ENCODE data around the gene PCSK2. TPM values are rescaled to one million over a fixed set of nuclear protein-coding genes. Genes with fewer than 3 reads are reported as not detected.

The PCSK2 gene
- total RNA-seq, 1 donor from 2014 or later, result not detected

DNA sequence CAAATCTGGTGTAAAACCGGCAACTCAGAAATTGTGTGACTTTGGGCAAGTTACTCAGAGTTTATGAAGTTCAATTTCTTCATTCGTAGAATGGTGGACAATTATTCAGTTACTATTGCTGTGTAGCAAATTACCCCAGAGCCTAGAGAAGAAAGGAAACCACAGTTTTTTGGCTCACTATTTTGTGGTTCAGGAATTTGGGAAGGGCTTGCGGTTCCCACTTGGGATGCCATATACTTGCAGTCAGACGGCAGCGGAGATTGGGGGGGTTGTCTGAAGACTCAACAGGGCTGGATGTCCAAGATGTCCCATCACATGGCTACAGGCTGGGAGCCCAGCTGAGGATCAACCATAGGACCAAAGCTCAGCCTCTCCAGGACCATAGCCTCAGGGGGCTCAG is 108.1 kb downstream of the PCSK2 start:
- intact Hi-C loops (cut with micrococcal nuclease), result no loop called here

DNA sequence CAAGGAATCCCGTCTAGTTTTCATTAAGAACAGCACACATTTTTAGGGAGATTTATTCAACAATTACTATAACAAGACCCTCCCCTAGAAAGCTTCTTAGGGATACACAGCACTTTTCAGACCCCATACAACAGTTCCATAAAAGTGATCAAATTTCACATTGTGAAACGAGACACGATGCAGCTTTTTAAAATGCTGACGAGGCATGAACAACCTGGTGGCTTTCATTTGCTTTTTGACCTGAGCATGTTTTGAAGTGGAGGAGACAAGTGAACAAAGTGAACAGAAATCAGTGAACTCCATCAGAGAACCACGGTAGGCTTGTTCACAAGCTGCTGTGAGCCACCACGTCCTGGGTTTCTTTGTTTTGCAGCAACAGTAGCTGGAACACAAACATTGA is 112.2 kb downstream of the PCSK2 start:
- intact Hi-C loops (cut with micrococcal nuclease), result no loop called here

DNA sequence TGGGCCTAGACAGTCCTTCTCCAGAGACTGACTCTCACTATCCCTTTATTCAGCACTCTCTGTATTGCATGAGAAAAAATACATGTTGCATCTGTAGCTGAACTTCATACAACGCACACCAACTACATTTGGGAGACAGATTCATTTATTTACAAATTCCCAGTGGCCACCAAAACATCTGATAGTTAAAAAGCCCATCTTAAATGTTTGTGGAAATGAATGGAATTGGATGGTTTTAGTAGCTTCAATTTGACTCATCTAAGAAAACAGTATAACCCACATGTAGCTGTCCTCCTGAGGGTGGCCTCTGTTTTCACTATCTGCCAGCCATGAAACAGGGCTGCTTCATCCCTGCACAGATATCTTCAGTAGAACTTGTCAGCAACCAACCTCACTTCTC is 116.3 kb downstream of the PCSK2 start:
- intact Hi-C loops (cut with micrococcal nuclease), result no loop called here

DNA sequence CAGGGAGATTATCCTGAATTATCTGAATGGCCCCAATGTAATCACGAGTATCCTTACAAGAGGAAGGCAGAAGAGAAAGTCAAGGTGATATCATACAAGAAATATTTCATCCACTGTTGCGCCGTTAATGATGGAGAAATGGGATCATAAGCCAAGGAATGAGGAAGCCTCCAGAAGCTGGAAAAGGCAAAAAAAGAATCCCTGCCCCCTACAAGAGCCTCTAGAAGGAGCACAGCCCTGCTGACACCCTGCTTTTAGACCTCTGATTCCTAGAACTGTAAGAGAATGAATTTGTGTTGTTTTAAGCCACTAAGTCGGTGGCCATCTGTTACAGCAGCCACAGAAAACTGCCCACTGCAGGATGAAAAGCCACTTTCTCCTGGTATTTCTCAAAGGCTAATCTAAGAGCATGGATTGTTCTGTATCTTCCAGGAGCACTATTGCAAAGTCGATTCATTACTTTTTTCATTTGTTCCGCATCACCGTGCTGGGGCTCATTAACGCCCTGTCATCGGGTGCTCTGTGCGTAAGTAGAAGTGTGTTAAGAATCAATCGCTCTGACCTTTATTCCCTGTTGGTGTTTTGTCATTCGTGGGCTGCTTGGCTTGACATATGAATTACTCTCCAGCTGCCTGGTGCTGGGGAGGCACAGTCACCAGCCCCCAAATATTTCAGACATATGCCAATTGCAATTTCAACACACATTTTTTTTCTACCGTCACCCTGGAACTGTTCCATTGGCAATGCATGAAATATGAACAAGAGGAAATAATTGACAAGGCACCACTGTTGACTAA is 117.0 kb downstream of the PCSK2 start:
- intact Hi-C loops (cut with micrococcal nuclease), result no loop called here

DNA sequence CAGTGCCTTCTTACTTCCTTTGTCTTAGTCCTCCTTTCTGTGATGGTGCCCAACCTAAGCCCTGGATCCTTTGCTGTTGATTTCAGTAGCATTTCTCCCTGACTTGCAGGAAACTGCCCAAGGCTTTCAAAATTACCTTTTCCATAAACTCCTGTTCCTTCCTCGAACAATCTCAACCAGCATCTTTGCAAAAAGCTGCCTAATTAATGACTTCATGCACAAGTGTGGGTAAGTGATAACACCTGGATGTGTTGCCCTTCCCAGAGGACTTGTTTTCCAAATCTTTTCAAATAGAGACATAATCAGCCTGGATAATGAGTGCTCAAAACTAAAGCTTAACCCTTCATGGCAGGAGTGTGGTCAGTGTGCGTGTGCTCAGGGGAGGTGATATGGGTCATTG is 118.0 kb downstream of the PCSK2 start:
- intact Hi-C loops (cut with micrococcal nuclease), result no loop called here

DNA sequence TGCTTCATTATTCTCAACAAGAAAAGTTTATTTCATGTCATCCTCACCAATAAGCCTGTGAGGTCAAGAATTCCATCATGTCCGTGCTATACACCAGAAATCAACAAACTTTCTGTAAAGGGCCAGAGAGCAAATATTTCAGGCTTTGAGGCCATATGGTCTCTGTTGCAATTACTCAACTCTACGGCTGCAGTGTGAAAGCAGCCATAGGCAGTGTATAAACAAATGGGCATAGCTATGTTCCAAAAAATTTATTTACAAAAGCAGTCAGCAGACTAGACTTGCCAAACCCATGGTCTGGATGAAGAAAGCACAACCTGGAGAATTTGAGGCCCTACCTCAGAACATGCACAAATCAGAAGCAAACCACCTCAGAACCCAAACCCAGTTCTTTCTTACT is 118.5 kb downstream of the PCSK2 start:
- intact Hi-C loops (cut with micrococcal nuclease), result no loop called here

DNA sequence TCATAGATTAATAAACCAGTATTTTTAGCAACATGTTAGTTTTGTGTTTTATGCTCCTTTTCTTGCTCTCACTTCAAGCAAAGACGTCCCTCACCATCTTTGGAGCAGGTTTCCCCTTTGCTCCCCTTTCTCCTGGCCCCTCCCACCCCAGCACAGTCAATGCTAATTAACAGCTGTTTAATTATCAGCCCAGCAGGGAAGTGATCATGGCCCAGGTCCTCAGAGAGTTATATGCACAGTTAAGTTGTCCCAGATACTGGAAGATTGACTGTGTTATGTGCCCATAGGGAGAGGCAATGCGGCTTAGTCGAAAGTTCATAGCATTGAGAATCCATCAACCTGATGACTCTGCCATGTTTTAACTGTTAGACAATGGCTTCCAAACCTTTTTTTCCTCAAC is 123.5 kb downstream of the PCSK2 start:
- intact Hi-C loops (cut with micrococcal nuclease), result no loop called here

DNA sequence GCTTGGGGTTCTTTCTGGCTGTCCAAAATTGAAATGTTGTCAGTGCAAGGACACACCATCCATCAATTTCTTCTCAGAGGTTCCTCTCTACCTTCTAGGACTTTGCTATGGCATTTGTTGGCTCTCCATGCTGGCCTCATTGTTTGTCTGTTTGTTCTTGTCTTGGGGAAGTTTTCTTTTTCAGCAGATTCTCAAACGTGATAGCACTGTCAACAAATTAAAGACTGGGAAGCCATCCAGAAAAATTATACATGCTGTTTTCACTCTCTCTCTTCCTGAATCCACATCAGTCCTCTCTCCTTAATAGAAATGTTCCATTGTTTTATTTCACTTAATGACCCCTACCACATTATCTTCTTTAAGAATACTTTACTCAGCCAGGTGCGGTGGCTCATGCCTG is 130.4 kb downstream of the PCSK2 start:
- intact Hi-C loops (cut with micrococcal nuclease), result no loop called here

DNA sequence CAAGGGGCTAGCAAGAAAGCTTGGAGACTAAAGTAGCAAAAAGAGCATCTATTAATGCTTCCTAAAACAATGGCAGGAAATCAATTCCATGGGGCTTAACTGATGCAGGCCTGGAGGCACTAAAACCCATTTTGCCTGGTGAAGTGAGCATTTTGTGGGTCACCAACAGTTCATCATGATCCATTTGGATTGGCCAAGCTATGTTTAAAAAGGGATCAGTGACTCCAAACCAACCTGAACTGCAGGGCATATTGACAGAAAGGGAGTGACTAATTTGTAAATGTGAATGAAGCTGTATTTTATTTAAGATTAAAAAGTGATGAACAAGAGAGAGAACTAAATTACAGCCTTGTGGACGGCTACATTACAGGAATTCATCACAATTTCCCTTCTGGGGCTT is 132.0 kb downstream of the PCSK2 start:
- intact Hi-C loops (cut with micrococcal nuclease), result no loop called here

DNA sequence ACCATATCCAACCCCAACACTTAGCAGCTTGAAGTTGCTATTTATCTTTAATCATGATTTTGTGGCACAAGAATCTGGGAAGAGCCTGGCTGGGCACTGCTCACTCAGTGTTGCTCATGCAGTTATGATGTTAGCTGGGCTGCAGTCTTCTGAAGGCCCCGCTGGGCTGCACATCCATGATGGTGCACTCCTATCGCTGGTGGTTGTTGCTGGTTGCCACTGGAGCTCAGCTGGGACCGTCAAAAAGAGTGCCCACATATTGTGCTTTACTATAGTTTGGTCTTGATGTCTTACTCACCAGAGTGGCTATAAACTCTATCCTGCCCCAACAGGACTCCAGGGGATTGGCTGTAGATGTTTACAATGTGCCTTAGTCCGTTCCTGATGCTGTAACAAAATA is 137.8 kb downstream of the PCSK2 start:
- intact Hi-C loops (cut with micrococcal nuclease), result no loop called here

DNA sequence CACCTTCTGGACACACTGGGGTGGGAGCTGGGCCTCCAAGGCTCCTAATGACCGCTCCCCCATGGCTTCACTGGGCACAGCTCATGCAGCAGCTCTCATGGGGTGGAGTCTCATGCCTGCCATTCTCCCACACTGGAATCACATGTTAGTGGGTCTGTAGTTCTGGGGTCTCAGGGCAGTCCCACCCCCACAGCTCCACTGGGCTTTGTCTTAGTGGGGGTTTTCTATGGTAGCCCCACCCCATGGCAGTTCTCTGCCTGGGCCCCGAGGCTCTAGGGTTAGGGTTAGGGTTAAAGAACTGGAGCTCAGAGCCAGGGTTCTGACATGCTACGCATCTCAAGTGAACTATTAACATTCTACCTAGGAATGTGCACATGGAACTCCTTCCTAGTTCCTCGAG is 139.0 kb downstream of the PCSK2 start:
- intact Hi-C loops (cut with micrococcal nuclease), result no loop called here

DNA sequence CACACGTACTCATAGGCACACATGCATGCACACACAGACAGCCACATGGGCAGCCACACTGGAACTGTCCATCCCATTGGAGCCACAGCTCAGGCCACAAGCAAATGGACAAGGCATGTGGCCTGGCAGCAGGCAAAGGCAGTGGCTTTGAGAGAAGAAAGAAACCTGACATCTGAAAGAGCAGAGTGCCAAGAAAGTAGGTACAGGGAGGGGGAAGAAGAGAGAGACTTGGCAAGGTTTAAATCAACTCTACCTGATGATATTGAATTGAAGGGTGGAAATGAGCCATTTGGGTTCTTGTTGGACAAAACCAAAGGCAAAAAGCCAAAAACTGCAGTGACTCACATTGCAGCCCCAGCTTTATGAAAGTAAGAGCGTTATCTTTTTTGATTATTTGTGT is 142.7 kb downstream of the PCSK2 start:
- intact Hi-C loops (cut with micrococcal nuclease), result no loop called here

DNA sequence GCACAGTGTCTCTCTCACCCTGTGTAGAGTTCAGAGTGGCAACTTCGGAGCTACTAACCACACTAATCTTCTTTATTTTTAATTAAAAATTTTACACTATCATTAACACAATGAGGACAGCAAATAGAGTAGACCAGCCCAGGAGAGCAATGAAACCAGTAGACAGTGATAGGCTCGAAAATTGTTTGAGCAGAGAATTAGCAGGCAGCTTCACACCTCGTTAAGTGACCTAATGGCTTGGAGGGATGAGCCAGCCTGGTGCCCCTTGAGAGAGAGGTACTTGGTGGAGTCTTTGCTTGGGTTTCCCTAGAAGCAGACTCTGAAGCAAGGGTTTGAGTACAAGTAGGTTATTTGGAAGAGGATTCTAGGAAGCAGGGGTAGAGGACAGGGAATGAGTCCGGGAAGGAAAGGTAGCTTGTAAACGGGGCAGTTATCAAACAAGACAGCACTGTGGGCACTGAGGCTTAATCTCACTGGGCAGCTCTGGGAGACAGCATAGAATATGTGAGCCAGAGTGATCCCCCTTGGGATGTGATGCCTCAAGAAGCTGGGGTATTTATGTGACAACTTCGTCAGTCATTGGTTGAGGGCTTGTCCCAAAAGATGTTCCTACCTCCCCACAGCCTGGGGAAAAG is 146.1 kb downstream of the PCSK2 start:
- intact Hi-C loops (cut with micrococcal nuclease), result no loop called here

DNA sequence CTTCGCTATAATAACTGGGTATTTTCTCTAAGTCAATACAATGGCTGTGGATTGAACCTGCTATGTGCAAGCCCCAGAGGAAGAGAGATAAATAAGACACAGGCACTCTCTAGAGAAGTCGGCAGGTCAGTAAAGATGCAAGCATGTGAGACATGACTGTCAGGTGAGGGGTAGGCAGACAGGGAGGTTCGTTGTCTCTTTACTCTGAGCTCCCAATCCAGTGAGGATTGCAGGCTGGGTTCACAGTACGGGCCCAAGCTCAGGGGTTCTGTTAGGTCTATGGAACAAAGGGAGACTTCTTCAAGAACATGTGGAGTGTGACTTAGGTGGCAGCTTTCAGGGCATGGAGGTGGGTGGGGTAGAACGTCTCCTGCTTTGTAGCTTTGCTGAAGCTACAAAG is 147.2 kb downstream of the PCSK2 start:
- intact Hi-C loops (cut with micrococcal nuclease), result no loop called here

DNA sequence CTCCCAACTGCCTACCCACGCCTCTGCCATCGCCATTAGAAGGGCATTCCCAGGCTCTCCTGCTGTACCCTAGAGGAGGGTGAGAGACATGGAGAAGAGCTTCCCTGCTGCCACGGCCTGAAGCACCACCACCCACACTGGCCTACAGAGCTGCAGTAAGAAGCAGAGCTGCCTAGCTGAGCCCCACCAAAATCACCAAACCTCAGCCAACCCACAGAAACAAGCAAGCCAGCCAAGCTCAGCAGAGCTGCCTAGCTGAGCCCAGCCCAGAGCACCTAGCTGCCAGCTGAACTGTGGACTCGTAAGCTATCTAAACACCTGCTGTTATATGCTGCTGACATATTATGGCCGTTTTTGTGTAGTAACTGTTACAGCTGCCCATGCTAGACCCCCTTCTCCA is 149.2 kb downstream of the PCSK2 start:
- intact Hi-C loops (cut with micrococcal nuclease), result no loop called here

DNA sequence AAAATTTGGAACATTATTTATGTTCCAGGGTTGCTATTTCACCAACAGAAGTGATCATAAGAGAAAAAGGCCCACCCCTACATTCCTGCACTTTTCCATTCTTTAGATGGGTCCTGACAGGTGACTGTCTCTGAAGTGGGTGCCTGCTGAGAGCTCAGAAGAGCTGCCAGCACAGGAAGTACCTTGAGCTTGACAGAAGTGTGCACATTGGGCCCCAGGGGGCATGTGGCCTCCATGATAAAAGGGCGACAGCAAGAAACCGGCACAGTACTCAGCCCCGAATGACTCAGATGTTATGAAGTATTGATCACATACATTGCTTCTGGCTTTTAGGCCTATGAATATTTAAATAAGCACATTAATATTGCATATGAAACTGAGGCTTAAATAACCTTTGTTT is 150.4 kb downstream of the PCSK2 start:
- intact Hi-C loops (cut with micrococcal nuclease), result no loop called here

DNA sequence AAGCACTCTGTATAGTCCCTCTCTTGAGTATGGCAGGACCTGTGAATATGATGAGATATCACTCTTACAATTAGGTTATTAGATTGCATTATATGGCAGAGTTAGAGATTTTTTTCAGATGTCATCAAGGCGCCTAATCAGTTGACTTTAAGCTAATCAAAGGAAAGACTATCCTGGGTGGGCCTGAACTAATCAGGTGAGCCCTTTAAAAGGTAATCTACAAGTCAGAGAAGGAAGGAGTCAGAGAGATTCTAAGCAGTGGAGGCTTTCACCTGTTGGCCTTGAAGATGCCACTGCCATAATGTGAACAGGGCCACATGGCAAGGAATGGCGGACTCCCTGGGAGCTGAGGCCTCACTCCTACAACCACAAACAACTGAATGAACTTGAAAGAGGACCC is 152.8 kb downstream of the PCSK2 start:
- intact Hi-C loops (cut with micrococcal nuclease), result no loop called here

DNA sequence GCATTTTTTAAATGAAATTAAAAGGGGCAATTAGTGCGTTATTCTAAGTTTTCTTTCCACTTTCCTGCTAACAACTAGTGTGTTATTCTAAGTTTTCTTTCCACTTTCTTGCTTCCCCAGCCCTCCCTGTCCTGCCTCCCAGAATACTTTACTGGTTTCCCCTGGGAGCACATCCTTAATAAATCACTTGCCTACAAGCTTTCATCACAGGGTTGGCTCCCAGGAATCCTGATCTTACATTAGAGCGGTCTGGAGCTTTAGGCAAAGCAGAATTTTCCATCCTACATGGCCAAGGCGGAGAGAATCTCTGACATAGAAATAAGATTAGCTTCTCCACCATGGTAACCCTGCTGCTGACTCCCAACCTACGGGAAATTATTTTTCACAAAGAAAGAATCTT is 154.0 kb downstream of the PCSK2 start:
- intact Hi-C loops (cut with micrococcal nuclease), result no loop called here

DNA sequence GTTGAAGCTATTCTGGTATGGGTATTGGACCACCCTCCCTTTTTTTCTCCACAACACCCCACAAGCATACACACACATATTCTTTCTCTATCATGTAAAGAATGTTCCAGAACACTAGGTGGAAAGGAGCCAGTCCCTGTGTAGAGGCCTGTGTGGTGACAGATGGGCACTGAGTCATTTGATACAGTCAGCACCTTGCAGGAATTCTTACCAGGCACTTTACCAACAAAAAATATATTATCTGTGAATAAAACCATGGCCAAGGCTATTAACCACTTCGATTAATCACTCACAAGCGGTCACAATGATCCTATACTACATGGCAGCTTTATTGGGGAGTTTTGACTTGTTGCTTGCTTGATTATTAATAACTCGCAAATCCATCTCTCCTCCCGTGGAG is 154.9 kb downstream of the PCSK2 start:
- intact Hi-C loops (cut with micrococcal nuclease), result no loop called here

DNA sequence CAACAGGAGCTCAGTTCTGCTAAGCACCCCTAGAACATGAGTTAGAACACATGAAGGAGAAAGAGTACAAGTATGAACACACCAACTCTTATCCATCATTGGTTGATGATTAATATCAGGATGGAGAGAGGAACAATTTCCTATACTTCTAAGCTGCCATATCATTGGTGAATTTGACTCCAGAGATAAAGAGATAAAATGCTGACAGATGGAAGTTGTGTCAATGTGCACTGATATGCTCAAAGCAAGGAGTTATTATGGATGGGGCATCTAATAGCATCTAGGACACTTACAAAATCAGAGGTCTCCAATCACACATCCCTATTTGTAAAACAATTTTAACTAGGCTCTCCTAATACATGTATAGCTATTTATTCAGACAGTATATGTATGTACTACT is 159.0 kb downstream of the PCSK2 start:
- intact Hi-C loops (cut with micrococcal nuclease), result no loop called here

DNA sequence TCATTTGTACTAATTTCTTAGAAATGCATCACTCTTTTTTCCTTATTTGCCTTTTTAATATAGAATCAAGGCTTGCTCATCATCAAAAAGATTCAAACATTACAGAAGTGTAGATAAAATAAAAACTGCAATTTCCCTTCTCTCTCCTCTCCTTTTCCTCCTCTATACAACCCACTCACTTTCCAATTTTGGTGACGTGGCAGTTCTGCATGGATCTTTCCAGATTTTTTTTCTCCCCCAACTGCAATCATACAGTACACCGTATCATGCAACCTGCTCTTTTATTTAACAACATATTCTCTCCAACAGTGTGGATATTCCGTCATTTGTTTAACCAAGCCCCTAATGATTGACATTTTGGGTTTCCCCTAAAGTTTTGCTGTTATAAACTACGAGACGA is 163.8 kb downstream of the PCSK2 start:
- intact Hi-C loops (cut with micrococcal nuclease), result no loop called here

DNA sequence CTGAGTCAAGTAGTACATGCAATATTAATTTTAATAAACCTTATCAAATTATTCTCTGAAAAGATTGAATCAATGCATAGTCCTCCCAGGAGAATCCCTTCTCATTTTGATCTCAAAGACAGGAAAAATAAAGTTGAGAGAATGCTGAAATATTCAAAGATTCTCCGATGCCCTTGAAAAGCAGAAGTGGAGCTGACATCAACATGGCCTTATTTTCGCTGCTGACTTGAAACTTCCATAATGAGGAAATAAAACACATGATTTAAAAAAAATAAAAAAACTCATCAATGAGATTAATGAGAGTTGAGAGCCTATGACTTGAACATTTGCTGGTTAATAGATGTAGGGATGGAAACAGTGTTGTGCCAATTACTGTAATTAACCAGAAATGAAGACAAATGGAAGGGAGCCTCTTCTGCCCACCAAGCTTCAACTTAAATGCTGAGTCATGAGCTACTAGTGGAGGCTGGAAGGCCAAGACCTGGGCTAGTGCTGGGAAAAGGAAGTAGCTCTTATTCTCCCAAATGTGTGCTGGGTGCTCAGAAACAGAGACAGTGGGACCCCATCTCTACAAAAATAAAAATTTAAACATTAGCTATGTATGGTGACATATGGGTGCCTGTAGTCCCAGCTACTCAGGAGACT is 164.4 kb downstream of the PCSK2 start:
- intact Hi-C loops (cut with micrococcal nuclease), result no loop called here

DNA sequence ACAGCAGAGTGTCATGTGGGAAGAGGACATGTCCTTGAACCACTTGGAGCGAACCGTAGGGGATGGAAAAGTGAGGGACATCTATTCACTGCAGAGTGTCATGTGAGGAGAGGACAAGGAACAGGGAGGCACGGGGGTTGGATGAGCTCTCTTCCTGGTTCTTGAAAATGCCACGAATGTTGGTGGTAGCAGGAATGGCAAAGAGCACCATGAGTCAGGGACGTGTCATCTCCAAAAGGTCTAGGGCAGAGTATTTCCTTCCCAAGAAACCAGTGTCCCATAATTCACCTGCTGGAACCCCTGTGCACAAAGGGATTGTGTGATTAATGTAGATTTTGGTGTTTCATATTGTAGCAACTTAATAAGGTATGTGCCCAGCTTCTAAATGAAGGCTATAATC is 167.6 kb downstream of the PCSK2 start:
- intact Hi-C loops (cut with micrococcal nuclease), result no loop called here
